ENCODE measurements around the gene COL23A1. TPM values are rescaled to one million over a fixed set of nuclear protein-coding genes. Genes with fewer than 3 reads are reported as not detected.
"Not testable (repeated sequence)": the region's sequence is repeated elsewhere in the genome, so short reads cannot be mapped to it uniquely, and the experiment has no call there.

COL23A1 gene
- total RNA-seq, 1 donor from 2014 or later: 0.13 TPM

DNA sequence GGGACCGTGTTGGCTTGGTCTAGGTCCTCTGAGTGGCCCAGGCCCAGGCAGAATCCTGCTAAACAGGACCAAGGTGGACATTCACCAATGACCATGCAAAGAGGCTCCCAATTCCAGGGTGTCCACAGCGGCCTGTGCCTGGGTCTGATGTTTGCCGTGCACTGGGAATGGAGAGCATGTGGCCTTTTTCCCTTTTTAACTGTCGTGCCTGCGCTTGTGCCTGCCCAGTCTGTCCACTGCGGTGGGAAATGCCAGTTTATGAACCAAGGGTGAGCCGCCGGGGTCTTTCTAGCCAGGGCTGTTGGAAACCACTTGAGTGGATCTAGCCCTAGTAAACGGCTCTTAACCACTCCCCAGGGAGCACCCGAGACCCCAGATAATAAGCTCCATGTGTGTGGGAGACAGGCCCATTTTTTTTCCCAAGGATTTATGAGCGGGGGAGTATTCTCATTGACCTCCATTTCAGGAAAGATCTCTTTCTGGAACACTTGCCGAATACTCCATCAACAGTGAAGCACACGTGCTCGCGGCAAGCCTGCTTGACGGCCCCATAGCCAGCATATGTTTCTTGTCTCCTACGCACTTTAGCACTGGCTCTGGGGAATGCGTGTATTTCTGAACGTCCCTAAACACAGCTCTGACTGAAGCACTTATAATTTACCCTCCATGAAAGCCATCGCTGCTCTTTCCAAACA lies 264.4 kb downstream of the COL23A1 start:
- DNase-seq (ENCODE audit: low read depth in 2 of 2): no peak

DNA sequence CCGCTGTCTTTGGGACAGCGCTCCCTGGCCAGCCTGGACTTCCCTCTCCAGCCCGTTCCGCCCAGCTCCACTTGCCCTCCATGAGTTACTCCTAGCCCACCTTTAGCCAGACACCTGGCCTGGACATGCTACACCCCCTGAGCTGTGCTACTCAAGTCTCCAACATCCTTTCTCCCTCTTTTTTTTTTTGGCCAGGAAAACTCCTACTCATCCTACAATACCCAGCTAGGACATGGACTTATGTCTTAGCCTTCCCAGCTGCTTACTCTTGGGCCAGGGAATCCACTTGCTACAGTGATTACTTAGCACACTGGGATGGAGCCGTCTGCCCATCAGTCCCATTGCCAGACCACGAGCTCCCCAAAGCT lies 264.9 kb downstream of the COL23A1 start:
- no peak for DNase-seq (ENCODE audit: low read depth in 2 of 2)

DNA sequence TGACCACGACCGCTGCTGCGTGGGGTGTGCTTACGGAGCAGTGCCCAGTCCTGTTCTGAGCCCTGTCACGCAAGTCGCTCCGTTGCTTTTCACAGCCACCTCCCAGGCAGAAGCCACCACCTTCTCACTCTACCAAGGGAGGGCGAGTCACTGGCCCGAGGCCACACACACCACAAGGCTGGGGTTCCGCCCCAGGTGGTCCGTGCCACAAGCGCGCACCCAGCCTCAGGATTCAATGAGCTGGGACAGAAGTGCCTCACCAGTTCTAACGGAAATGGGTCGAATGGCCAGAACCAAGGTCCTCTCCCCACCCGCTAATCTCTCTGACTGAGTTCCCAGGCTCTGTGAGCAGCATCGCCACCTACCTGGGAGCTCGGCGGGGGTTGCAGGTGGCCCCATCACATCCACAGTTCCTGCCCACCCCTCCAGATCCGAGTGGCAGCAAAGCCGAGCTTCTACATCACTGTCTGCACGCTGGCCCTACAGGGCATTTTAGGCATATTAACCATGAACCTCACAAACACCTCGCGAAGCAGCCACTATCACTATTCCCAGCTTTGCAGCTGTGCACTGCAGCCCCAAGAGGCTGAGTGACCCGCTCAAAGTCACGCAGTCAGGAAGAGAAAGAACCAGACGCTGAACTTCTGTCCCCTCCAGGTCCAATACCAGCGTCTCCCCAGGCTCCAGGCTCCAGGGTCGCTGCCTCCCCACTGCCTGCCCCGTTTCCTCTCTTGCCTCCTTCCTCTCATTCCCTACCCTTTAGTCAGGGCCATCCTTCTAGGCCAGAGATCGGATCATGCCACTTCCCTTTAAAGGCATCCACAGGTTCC lies 265.5 kb downstream of the COL23A1 start:
- no peak for DNase-seq (ENCODE audit: low read depth in 2 of 2)

DNA sequence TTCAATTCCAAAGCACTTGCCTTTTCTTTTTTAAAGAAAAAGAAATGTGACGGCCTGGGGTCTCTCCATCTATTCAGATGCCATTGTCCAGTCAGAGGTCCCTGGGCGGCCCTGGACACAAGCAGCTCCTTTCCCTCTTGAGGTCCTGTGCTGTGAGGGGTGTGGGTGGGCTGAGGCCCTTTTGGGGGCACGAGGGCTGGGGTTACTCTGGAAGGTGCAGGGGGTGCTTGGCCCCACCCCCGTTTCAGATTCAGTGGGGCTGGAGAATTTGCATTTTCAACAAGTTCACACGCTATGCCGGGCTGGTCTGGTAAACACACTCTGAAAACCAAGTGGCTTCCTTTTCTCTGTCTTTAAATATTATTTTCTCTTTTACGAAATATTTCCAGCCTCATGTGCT lies 266.2 kb downstream of the COL23A1 start:
- DNase-seq (ENCODE audit: low read depth in 2 of 2): no peak

DNA sequence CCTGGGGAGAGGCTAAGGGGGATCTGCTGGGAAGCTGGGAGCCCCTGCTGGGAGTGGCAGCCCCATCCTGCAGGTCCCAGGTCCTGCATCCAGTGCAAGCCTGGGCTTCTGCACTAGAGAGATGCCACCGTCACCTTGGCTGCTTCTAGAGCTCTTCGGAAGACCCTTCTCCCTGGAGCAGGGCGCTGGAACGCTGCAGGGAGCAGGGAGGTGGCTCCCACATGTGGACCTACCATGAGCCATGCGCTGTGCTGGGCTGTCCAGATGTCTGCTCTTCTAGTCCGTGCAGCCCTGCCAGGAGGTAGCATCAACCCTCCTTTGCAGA lies 266.7 kb downstream of the COL23A1 start:
- no peak for DNase-seq (ENCODE audit: low read depth in 2 of 2)

DNA sequence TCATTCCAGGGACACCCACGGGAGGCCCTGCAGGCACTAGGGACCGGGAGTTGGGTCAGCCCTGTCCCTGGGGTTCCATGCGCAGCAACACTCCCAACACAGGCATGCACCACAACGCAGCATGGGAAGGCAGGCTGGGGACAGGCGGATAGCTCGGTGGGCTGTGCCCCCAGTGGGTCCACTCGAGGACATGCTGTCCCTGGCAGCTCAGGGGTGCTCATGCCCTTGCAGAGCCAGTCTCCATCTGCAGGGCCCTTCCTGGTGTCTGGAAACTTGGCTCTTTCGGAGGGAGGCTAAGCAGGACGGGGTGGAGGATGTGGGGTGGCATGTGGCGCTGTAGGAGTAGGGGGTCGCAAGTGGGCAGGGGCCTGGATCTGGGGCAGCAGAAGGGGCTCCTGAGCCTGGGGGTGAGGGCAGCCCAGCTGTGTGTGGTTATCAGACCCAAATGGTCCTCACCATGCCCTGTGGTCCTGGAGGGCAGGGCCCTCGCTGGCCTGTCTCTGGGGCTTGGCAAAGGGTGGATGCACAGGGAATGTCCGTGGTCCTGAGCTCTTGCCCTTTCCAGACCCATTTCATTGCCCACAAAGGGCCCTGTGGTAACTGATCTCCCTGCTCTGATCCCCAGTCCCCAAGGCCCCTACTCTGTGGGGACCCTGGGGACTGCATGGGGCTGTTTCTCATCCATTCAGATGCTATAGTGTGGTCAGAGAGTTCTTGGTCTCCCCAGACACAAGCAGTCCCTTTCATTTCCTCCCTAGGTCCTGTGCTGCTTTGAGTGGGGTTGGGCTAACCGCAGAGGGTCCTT lies 267.3 kb downstream of the COL23A1 start:
- no peak for DNase-seq (ENCODE audit: low read depth in 2 of 2)

DNA sequence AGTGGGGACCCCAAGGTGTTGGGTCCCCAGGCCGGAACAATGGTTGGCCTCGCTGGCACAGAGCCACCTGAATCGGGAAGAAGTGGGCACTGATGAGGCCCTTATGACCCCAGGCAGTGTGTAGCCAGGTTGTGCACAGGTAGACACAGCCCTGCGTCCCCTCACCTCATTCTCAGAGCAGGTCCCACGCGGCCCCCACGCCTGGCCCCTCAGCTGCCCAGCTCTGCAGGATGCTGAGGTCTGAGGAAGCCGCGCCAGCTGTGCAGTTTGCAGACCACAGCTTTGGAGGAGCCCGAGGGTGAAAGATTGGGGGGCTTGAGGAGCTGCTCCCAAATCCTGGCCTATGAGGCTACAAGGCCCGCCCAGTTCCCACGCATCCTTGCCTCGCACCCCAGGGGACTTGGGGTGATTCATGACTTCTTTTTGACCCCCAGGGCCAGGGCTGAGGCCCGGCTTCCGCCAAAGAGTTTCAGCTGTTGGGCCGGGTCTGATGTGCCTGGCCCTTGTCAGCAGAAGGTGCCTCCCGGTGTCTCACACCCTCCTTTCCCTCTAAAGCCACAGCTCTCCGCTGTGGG lies 269.8 kb downstream of the COL23A1 start:
- no peak for DNase-seq (ENCODE audit: low read depth in 2 of 2)

DNA sequence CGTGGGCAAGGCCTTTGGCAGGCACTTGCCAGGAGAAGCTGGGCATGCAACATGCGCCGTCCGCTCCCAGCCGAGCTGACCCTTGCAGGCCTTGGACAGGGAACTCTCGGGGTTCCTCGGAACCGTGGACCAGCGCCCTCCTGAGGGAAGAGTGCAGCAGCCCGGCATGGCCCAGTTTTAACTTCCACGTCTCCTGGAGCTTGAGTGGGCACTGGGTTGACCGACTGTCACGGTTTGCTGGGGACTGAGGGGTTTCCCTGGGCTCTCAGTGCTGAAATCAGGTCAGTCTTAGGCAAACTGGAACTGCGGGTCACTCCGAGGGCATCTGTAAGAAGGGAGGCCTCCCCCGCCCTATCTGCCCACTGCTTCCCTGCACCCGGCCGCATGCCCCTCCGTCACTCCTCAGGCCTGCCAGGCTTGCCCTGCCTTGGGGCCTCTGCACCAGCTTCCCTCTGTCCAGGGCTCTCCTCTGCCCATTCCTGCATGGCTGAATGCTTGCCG lies 270.6 kb downstream of the COL23A1 start:
- DNase-seq (ENCODE audit: low read depth in 2 of 2): no peak

DNA sequence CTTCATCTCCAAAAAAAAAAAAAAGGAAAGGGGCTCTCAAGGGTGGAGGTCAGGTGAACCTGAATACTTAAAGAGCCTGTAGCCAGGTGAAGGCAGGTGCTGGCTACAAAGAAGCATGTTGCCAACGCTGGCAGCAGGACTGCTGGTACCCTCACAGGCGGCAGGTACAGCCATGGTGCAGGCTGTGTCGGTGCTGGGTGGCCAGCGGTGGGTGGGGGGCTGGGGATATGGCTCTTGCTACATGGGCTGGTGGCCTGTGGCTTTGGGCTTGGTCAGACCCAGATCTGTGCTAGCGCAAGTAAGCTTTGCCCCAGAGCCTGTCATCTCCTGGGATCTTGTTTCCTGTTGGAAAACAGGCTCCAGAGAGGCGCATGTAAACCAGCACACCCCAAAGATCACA lies 271.3 kb downstream of the COL23A1 start:
- DNase-seq (ENCODE audit: low read depth in 2 of 2): no peak

DNA sequence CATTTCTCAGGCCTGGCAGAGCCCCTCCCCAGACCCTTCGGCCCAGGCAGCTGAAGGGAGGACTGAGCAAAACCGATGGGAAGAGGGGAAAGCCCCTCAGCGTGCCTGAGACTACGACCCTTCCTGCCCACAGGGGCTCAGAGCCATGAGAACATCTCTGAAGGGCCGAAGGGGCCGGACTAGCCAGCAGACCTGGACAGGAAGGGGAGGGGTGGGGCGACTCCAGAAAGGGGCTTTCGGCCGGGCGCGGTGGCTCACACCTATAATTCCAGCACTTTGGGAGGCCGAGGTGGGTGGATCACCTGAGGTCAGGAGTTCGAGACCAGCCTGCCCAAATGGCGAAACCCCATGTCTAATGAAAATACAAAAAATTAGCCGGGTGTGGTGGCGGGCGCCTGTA lies 271.8 kb downstream of the COL23A1 start:
- no peak for DNase-seq (ENCODE audit: low read depth in 2 of 2)

DNA sequence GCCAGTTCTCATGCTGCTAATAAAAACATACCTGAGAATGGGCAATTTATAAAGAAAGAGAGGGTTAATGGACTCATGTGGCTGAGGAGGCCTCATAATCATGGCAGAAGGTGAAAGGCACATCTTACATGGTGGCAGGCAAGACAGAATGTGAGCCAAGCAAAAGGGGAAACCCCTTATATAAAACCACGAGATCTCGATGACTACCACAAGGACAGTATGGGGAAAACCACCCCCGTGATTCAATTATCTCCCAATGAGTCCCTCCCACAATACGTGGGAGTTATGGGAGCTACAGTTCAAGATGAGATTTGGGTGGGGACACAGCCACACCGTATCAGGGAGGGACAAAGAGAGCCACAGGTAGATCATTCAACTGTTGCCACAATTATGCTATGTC lies 272.5 kb downstream of the COL23A1 start:
- not testable (repeated sequence) for DNase-seq (ENCODE audit: low read depth in 2 of 2)

DNA sequence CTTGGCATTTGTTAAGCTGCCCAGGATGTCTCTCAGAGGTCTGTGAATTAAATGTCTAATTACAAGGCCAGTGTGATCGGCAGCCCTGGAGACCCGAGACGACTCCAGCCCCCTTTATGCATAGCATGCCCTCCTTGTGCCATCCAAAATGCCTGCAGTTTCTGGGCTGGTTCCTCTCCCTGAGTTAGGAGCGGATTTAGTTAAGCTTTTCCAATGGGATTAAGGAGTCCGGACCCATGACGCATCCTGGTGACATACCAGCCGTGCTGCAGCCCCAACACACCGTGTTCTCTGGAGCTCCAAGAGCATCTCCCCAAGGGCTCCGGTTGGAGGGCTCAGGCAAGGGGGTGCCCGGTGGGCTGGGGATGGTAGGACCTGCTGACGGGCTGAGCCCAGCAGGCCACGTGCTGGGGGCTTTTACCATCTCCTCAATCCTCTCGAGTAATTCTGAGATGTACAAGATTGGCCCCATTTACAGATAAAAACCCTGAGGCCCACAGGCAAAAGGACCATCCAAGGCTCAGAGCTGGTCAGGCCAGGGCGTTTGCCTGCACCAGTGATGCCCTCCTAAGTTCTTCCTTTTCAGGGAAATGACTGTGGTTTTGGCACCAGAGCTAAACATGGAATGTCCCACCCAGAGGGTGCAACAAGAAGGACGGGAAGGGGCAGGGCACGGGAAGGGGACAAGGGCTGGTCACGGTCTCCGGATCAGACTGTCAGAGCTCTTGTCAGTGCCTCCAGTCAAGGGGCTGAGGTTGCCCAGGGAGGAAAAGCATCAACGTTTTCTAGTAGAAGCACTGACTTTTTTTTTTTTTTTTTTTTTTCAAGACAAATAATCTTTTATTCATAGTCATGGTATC lies 275.0 kb downstream of the COL23A1 start:
- DNase-seq (ENCODE audit: low read depth in 2 of 2): no peak

DNA sequence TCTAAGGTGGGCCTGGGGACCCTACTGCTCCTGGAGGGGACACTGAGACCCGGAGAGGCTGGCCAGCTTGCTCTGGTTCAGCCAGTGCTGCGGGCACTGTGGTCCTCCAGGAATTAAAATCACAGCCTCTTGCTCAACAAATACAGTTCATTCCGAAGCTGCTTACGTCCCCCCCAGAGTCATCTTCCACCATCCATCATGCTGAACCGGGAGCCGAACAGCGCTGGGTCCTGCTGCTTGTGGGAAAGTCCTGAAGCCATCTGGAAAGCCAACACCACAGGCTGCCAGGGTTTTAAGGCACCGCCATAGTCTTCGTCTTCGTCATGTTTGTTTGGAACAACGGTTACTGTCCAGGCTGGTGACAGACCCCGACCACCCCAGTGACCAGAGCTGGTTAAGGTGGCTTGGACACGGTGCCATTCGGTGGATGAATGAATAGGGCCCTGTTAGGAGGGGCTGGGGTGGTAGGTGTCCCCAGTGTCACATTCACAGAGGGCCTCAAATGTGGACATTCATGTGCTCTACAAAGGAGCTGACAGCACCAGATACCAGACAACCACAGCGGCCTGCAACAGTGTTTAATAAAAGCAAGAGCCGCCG lies 276.0 kb downstream of the COL23A1 start:
- no peak for DNase-seq (ENCODE audit: low read depth in 2 of 2)

DNA sequence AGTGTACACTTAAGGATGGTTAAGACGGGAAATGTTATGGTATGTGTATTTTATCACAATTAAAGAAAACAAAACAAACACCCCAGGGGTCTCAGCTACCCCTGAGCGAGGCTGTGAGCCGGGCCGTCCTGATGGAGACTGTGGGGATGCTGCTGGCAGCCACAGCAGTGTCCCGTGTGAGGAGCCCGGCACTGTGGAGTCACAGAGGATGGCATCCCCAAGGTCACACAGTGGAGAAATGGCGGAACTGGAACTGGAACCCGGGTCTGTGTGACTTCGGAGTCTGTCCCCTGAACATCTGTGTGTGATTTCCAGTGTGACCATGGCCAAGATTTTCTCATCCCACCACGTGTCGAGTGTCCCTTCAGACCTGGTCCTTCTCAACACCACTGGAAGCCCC lies 276.9 kb downstream of the COL23A1 start:
- no peak for DNase-seq (ENCODE audit: low read depth in 2 of 2)

DNA sequence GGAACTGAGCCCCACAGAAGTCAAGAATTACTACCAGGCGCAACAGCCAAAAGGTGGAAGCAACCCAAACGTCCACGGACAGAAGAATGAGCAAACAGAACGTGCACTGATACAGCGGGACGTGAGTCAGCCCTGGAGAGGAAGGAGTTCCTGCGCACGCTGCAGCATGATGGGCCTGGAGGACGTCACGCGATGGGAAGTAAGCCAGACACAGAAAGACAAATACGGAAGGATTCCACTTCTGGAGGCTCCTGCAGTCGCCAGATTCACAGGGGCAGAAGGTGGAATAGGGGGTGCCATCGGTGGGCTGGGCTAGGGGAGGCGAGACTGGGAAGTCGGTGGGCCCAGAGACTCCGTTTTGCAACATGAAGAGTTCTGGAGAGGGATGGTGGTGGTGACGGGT lies 277.3 kb downstream of the COL23A1 start:
- DNase-seq (ENCODE audit: low read depth in 2 of 2): peak in 1 of 2 donors; percentile 9

DNA sequence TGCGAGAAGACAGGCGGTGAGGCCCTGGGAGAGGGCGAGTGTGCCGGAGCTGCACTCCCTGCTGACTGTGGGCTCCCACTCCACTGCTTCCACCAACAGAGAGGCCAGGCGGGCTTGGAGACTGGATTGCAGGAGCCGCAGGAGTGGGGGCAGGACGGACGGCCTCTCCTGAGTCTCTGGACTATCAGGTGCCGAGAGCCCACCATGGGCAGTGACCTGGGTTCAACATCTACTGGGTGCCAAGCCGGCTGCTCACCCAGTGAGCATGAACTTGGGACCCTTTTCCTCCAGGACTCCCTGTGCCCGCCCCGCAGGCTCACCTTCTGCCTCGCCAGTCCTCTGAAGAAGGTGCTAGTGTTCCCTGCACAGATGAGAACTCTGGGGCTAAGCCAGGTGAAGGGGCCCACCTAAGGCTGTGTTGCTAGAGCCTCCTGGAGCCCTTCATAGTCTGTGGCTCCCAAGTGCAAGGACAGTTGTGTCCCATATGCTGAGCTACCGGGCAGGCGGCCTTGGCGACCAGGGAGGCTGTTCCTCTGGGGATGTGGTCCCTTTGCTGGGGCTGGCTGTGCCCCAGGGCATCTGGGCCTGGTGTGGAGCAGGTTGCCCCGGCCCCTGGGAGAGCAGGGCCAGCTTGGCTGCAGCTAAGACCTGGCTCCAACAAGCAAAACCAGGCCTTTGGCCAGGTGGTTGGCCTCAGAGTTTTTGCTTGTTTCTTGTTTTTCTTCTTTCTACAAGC lies 279.9 kb downstream of the COL23A1 start:
- DNase-seq (ENCODE audit: low read depth in 2 of 2): no peak

DNA sequence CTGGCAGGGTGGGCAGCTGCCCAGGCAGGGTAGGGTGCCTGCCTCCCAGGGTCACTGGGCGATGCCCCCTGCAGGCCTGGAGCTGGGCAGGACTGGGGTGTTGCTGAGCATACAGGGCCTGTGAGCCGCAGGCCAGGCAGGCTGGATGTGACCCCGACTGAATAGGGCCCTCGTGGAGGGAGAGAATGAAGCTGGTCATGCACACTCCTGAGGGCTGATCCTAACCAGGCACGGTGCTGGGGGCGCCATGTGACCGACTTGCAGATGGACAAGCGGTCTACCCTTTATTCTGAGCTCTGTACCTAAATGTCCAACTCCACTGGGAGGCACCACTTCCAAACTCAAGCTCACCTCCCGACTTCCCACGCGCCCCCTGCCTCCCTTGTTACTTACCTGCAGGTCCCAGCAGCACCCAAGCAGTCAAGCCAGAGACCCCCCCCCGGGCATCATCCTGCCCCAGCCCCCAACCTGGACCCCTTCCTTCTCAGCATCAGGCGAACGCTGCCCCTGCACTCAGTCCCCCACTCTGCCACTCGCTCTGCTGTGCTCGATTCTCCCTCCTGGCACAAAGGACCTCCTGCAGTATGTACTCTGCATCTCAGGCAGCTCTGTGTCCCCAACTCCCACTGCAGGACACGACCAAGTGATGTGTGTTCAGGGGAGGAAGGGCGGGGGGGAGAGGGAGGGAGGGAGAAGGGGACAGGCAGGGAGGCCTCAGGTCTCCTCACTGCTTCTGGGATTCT lies 280.8 kb downstream of the COL23A1 start:
- no peak for DNase-seq (ENCODE audit: low read depth in 2 of 2)

DNA sequence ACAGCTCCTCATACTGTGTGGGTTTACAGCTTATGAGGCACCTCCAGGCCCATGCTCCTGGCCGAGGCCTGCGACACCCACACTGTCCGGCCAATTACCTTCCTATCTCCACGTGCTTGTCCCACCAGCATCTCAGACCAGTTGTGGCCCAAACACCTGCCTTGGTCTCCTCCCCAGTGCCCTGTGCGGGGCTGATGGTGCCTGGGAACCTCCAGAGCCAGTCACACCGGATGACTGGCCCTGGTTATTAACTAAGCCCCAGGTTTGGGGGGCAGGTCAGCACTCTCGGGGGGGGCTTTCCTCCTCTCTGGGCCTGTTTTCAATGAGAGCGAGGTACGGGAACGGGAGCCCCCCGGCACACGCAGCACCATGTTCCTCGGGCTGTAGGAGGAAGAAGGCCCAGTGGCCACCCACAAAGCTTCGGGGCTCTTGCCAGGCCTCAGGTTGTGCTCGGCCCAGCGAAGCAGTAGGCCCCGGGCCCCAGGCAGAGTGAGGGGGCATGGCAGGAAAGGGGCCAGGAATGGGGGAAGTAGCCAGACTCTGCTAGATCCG lies 281.6 kb downstream of the COL23A1 start:
- DNase-seq (ENCODE audit: low read depth in 2 of 2): no peak

Measured in dermis microvascular lymphatic vessel endothelial cell (primary cell).